ENCODE data around the gene IFT74.

The IFT74 gene

GRCh38 chr9:26975728-26976707 lies 19.8 kb downstream of the IFT74 start:
- DNase-seq, result no peak

GRCh38 chr9:26983340-26983739 lies 27.1 kb downstream of the IFT74 start:
- DNase-seq, result no peak

- no peak for DNase-seq
Observed at GRCh38 chr9:26995810-26996209, 39.6 kb downstream of the IFT74 start.

GRCh38 chr9:27003426-27004077 lies 47.3 kb downstream of the IFT74 start:
- no peak for DNase-seq

GRCh38 chr9:27005491-27005890 lies 49.3 kb downstream of the IFT74 start, which contains the start of gene LRRC19:
LRRC19 (minus strand) TSS chr9:27005672; CDS start chr9:26999694, 5,978 bp downstream.
- no peak for DNase-seq

GRCh38 chr9:27019589-27019988 lies 63.4 kb downstream of the IFT74 start:
- DNase-seq, result no peak

- DNase-seq, result no peak
Observed at GRCh38 chr9:27022920-27023319, 66.7 kb downstream of the IFT74 start.

- no peak for DNase-seq
Observed at GRCh38 chr9:27029186-27029585, 73.0 kb downstream of the IFT74 start.

GRCh38 chr9:27033815-27034403 lies 77.7 kb downstream of the IFT74 start:
- no peak for DNase-seq

GRCh38 chr9:27037499-27037898 lies 81.3 kb downstream of the IFT74 start:
- no peak for DNase-seq

- no peak for DNase-seq
Observed at GRCh38 chr9:27041746-27042145, 85.5 kb downstream of the IFT74 start.

- DNase-seq, result no peak
Observed at GRCh38 chr9:27042476-27042875, 86.3 kb downstream of the IFT74 start.

GRCh38 chr9:27043176-27043575 lies 87.0 kb downstream of the IFT74 start:
- DNase-seq, result peak; percentile 83

GRCh38 chr9:27047136-27047535 lies 90.9 kb downstream of the IFT74 start:
- DNase-seq, result no peak

- no peak for DNase-seq
Observed at GRCh38 chr9:27053369-27054022, 97.3 kb downstream of the IFT74 start.

- DNase-seq, result no peak
Observed at GRCh38 chr9:27054125-27054524, 97.9 kb downstream of the IFT74 start.

GRCh38 chr9:27054841-27055240 lies 98.6 kb downstream of the IFT74 start:
- DNase-seq, result no peak

GRCh38 chr9:27059412-27059811 lies 103.2 kb downstream of the IFT74 start:
- no peak for DNase-seq

- DNase-seq, result no peak
Observed at GRCh38 chr9:27059907-27060306, 103.7 kb downstream of the IFT74 start.

- DNase-seq, result no peak
Observed at GRCh38 chr9:27065288-27065687, 109.1 kb downstream of the IFT74 start.

GRCh38 chr9:27073841-27074728 lies 117.9 kb downstream of the IFT74 start:
- no peak for DNase-seq

- no peak for DNase-seq
Observed at GRCh38 chr9:27078685-27079084, 122.5 kb downstream of the IFT74 start.

Measured in NCI-H524 treated with DMSO at 0.1 percent for 48 hours (cell line).